Lower leg skin (tissue), 4 donors: ENCODE results near the gene CAPN1. TPM values are rescaled to one million over a fixed set of nuclear protein-coding genes. Genes with fewer than 3 reads are reported as not detected.

Experiments
- DNase-seq, 2 donors: peaks; one replicate each; pipeline ENCODE4 v3.0.0-alpha.2; 2019; ENCODE audit warnings: low spot score in 2 of 2
- H3K4me3 ChIP-seq: fragments of 200-600 bp; sonication (generic); 2 replicates; pipeline ENCODE4 v1.5.1; 2017; ENCODE audit warnings: mild to moderate bottlenecking, low read depth; ENCODE audit not compliant: poor library complexity, severe bottlenecking
- CTCF ChIP-seq, 3 donors: fragments of 450-650 bp; IDR thresholded peaks; one replicate each; pipeline ENCODE4 v1.5.1; 2016; ENCODE audit warnings: antibody characterized with exemption in 3 of 3, mild to moderate bottlenecking in 3 of 3, moderate library complexity in 2 of 3
- POLR2A ChIP-seq, 2 donors: fragments of 450-650 bp; IDR thresholded peaks; one replicate each; pipeline ENCODE4 v1.6.1; 2016 to 2017; ENCODE audit warnings: antibody characterized with exemption in 2 of 2, mild to moderate bottlenecking in 1 of 2, moderate library complexity in 1 of 2
- WGBS, 2 donors: methylation state at CpG; one replicate each; pipeline ENCODE4 v1.1.5; 2018; 5-methylcytosine and 5-hydroxymethylcytosine counted together
- intact Hi-C: fragments of 100-400 bp; cut with DNase I; formaldehyde crosslinking; loops from one replicate; pipeline ENCODE4 v1.15.0; 2023; ENCODE audit warnings: low total_unique reads
- total RNA-seq, 4 donors: library from RNA; depleted of rRNA; stranded (reverse); fragments of >200 nt; gene quantifications; one replicate each; pipeline ENCODE4 v1.1.0, GENCODE V29; 2016

Gene CAPN1
- total RNA-seq, 4 donors from 2014 or later = 284 to 464 (median 363) TPM

- no peak overlapping the region for H3K4me3 ChIP-seq
- intact Hi-C loops = no loop called here
- TF ChIP-seq POLR2A (IDR thresholded peaks at IDR 0.05) (no peak), CTCF (IDR thresholded peaks at IDR 0.05) (no peak)
- DNase-seq = no peak
- WGBS, 2 donors = 87 to 92% methylated on average over 8 of the region's 8 CpGs
Measured at GRCh38 chr11:65223011-65223410, 41.3 kb downstream of the CAPN1 start.

- no peak overlapping the region for H3K4me3 ChIP-seq
- 14% methylated on average over 4 to 5 of the region's 5 CpGs for WGBS, 2 donors
- TF ChIP-seq POLR2A (IDR thresholded peaks at IDR 0.05) (no peak), CTCF (IDR thresholded peaks at IDR 0.05) (no peak)
- DNase-seq = no peak
- intact Hi-C loops = no loop called here
Measured at GRCh38 chr11:65224930-65225278, 43.2 kb downstream of the CAPN1 start.

DNA sequence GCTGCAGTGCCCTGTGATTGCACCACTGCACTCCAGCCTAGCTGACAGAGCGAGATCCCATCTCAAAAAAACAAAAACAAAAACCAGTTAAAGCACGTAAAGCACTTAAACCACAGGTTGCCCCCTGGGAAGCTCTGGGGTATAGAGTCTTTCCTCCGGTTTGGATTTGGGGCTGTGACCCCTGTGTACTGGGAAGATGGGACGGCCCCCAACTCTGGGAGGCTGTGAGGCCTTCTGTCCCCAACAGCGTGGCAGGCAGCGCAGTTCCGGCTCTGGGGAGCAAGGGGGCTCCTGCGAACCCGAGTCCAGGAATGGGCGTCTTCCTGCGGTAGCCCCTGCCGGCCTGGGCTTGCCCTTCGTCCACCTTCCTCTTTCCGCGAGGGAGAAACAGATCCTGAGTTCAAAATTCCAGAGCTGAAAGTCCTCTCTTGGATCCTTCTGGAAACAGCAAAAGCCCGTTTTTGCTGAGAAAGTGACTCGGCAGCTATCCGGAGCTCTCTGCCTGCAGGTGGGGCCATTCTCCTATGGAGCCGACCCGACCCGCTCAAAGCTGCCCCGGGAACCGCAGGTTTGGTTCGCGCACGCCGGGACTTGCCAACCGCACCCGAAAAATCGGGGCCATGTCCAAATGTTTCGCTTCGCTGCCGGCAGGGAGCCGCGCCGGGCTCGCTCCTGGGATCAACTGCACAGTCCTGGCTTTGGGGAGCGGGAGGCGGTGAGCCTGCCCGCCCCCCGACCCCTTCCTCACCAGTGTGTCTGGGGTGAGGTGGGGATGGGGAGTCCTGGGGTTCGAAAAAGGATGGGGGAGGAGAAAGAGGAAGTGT lies 43.8 kb downstream of the CAPN1 start:
- no peak for TF ChIP-seq CTCF (IDR thresholded peaks at IDR 0.05)
- no peak for TF ChIP-seq POLR2A (IDR thresholded peaks at IDR 0.05)
- DNase-seq = peak; percentile 65 to 94
- intact Hi-C loops = no loop called here
- WGBS, 2 donors = 5 to 7% methylated on average over 41 to 42 of the region's 42 CpGs
- no peak overlapping the region for H3K4me3 ChIP-seq

- intact Hi-C loops = no loop called here
- TF ChIP-seq CTCF (IDR thresholded peaks at IDR 0.05) (no peak), POLR2A (IDR thresholded peaks at IDR 0.05) (no peak)
- 41 to 48% methylated on average over 7 of the region's 7 CpGs for WGBS, 2 donors
- DNase-seq = no peak
- H3K4me3 ChIP-seq = no peak overlapping the region
Measured at GRCh38 chr11:65226103-65226442, 44.3 kb downstream of the CAPN1 start.

- no peak for DNase-seq
- no peak overlapping the region for H3K4me3 ChIP-seq
- intact Hi-C loops = no loop called here
- WGBS, 2 donors = 72 to 76% methylated on average over 2 of the region's 2 CpGs
- no peak for TF ChIP-seq CTCF (IDR thresholded peaks at IDR 0.05)
- TF ChIP-seq POLR2A (IDR thresholded peaks at IDR 0.05) = no peak
Measured at GRCh38 chr11:65227879-65228278, 46.2 kb downstream of the CAPN1 start.
